HG03439 (cell line): Measurements from ENCODE around the gene ZSWIM6.

Experiments used
- ATAC-seq: cut with Tn5 transposase; IDR thresholded peaks from one replicate; pipeline ENCODE4 v1.9.1; 2021; ENCODE audit warnings: mild to moderate bottlenecking, moderate library complexity; ENCODE audit not compliant: unreplicated experiment

ZSWIM6 gene

GRCh38 chr5:61357745-61358144 is 25.7 kb downstream of the ZSWIM6 start:
- no peak for ATAC-seq

GRCh38 chr5:61362796-61363368 is 30.8 kb downstream of the ZSWIM6 start:
- ATAC-seq = no peak

- no peak for ATAC-seq
Measured at GRCh38 chr5:61363401-61364114, 31.5 kb downstream of the ZSWIM6 start.

- no peak for ATAC-seq
Measured at GRCh38 chr5:61366497-61367240, 34.6 kb downstream of the ZSWIM6 start.

- no peak for ATAC-seq
Measured at GRCh38 chr5:61370506-61370905, 38.4 kb downstream of the ZSWIM6 start.

- no peak for ATAC-seq
Measured at GRCh38 chr5:61371474-61371873, 39.4 kb downstream of the ZSWIM6 start.

- ATAC-seq = no peak
Measured at GRCh38 chr5:61379677-61380076, 47.6 kb downstream of the ZSWIM6 start.

- no peak for ATAC-seq
Measured at GRCh38 chr5:61381968-61382367, 49.9 kb downstream of the ZSWIM6 start.

- no peak for ATAC-seq
Measured at GRCh38 chr5:61385627-61386026, 53.6 kb downstream of the ZSWIM6 start.

GRCh38 chr5:61386045-61386800 is 54.2 kb downstream of the ZSWIM6 start:
- no peak for ATAC-seq

- no peak for ATAC-seq
Measured at GRCh38 chr5:61389609-61390008, 57.6 kb downstream of the ZSWIM6 start.

- no peak for ATAC-seq
Measured at GRCh38 chr5:61394078-61394704, 62.1 kb downstream of the ZSWIM6 start.

GRCh38 chr5:61394793-61395192 is 62.7 kb downstream of the ZSWIM6 start:
- no peak for ATAC-seq

GRCh38 chr5:61397238-61397637 is 65.2 kb downstream of the ZSWIM6 start:
- ATAC-seq = no peak

GRCh38 chr5:61397937-61398336 is 65.9 kb downstream of the ZSWIM6 start:
- ATAC-seq = no peak

- ATAC-seq = no peak
Measured at GRCh38 chr5:61398440-61398839, 66.4 kb downstream of the ZSWIM6 start.

GRCh38 chr5:61399679-61400078 is 67.6 kb downstream of the ZSWIM6 start:
- no peak for ATAC-seq

- ATAC-seq = no peak
Measured at GRCh38 chr5:61401726-61402125, 69.7 kb downstream of the ZSWIM6 start.

- ATAC-seq = no peak
Measured at GRCh38 chr5:61402244-61402823, 70.3 kb downstream of the ZSWIM6 start.
